H4 (cell line): ENCODE results near the gene ZAR1. TPM values are rescaled to one million over a fixed set of nuclear protein-coding genes. Genes with fewer than 3 reads are reported as not detected.
"Not testable (repeated sequence)": the region's sequence is repeated elsewhere in the genome, so short reads cannot be mapped to it uniquely, and the experiment has no call there.

ENCODE experiments used
- DNase-seq: peaks from one replicate; pipeline ENCODE4 v3.0.0-alpha.2; 2015; ENCODE audit warnings: low spot score
- total RNA-seq: library from RNA; depleted of rRNA; stranded (reverse); fragments of >200 nt; shearing (Covaris generic); gene quantifications from 2 replicates; pipeline ENCODE4 v1.2.3, GENCODE V29; 2014; rRNA removed

The ZAR1 gene
- not detected in 2 replicates for total RNA-seq

- no peak for DNase-seq
These were observed at the start of gene ZAR1 for GRCh38 chr4:48490012-48490679. TSS of gene ZAR1 (plus strand) at chr4:48490252. CDS start at chr4:48490292, 40 bp downstream.

GRCh38 chr4:48440914-48441313, 49.1 kb upstream of the ZAR1 start:
- not testable (repeated sequence) for DNase-seq

- no peak for DNase-seq
These were observed 44.3 kb upstream of the ZAR1 start for GRCh38 chr4:48445704-48446103.

GRCh38 chr4:48446642-48447041, 43.4 kb upstream of the ZAR1 start:
- DNase-seq: no peak

- no peak for DNase-seq
These were observed 40.9 kb upstream of the ZAR1 start for GRCh38 chr4:48449151-48449550.

- no peak for DNase-seq
These were observed 39.3 kb upstream of the ZAR1 start for GRCh38 chr4:48450740-48451139.

GRCh38 chr4:48451656-48452055, 38.4 kb upstream of the ZAR1 start:
- DNase-seq: not testable (repeated sequence)

GRCh38 chr4:48454591-48454990, 35.5 kb upstream of the ZAR1 start:
- DNase-seq: no peak

- DNase-seq: no peak
These were observed 29.1 kb upstream of the ZAR1 start for GRCh38 chr4:48461000-48461399.

GRCh38 chr4:48462363-48462762, 27.7 kb upstream of the ZAR1 start:
- DNase-seq: no peak

- DNase-seq: no peak
These were observed 22.6 kb upstream of the ZAR1 start for GRCh38 chr4:48467442-48467841.

- DNase-seq: no peak
These were observed 22.2 kb upstream of the ZAR1 start for GRCh38 chr4:48467891-48468290.

GRCh38 chr4:48470137-48470536, 19.9 kb upstream of the ZAR1 start:
- DNase-seq: no peak

GRCh38 chr4:48470570-48470969, 19.5 kb upstream of the ZAR1 start:
- no peak for DNase-seq

- no peak for DNase-seq
These were observed 17.3 kb upstream of the ZAR1 start for GRCh38 chr4:48472794-48473193.

- no peak for DNase-seq
These were observed 14.3 kb upstream of the ZAR1 start for GRCh38 chr4:48475770-48476169.

GRCh38 chr4:48478273-48478672, 11.8 kb upstream of the ZAR1 start:
- no peak for DNase-seq

GRCh38 chr4:48481581-48481980, 8.5 kb upstream of the ZAR1 start:
- no peak for DNase-seq

GRCh38 chr4:48483006-48483776, 6.9 kb upstream of the ZAR1 start, which contains the start of gene SLC10A4:
TSS of gene SLC10A4 (plus strand) at chr4:48483343. CDS start at chr4:48483562, 219 bp downstream.
- no peak for DNase-seq

GRCh38 chr4:48483777-48484493, 6.1 kb upstream of the ZAR1 start:
- no peak for DNase-seq

- no peak for DNase-seq
These were observed 5.4 kb upstream of the ZAR1 start for GRCh38 chr4:48484494-48485168.

- DNase-seq: no peak
These were observed 405 bp upstream of the ZAR1 start for GRCh38 chr4:48489683-48490011.
